ENCODE data around the gene AP4M1. TPM values are rescaled to one million over a fixed set of nuclear protein-coding genes. Genes with fewer than 3 reads are reported as not detected.
A peak's percentile ranks its signal among the peaks of the same experiment; 100 is the strongest.

The AP4M1 gene
- total and polyA plus RNA-seq, 2 donors (not counting 1 experiment from before 2014, with no cell fraction given): 17.2 to 19.6 TPM

DNA sequence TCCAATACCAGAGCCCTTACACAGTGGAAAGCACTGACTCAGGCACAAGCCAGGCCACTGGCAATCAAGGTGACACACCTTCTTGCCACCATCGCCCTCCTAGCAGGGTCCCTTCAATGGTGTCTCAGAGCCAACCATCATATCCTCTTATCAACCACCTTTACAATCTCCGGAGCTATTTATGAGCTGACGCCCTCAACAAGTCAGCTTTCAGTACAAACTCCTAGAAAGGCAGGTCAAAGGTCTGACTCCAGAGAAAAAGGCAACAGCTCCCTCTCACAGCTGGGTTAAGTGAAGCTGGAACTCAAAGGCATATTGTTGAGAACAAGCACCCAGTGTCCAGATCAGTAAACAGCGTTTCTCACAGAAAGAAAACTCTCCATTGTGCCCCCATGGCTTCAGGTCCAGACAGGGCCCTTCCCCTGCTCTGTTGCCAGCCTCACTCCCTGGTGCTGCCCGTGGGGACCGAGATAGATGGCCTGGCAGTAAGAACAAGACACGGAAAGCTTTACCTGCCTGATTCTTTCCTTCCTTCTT is 22.4 kb upstream of the AP4M1 start:
- no peaks in the 10 kb centered on the region for H4K20me1 ChIP-seq (ENCODE audit: control insufficient read depth, extremely low read depth, insufficient read depth, low read length)
- H3K36me3 ChIP-seq (ENCODE audit: control insufficient read depth, insufficient read depth, low read length): peaks cover 20% of the 10 kb centered on the region
- no peak overlapping the region for H3K4me2 ChIP-seq (ENCODE audit: extremely low read depth, insufficient read depth, low read length)
- H3K27me3 ChIP-seq (ENCODE audit: control insufficient read depth, insufficient read depth, low read length): no peaks in the 10 kb centered on the region
- H3K79me2 ChIP-seq (ENCODE audit: control insufficient read depth, insufficient read depth, low read length): peaks cover 43% of the 10 kb centered on the region
- H2AFZ ChIP-seq (ENCODE audit: low read length): no peak overlapping the region
- no peak for DNase-seq (ENCODE audit: low read depth in 2 of 2)
- TF ChIP-seq, protein P1, sequence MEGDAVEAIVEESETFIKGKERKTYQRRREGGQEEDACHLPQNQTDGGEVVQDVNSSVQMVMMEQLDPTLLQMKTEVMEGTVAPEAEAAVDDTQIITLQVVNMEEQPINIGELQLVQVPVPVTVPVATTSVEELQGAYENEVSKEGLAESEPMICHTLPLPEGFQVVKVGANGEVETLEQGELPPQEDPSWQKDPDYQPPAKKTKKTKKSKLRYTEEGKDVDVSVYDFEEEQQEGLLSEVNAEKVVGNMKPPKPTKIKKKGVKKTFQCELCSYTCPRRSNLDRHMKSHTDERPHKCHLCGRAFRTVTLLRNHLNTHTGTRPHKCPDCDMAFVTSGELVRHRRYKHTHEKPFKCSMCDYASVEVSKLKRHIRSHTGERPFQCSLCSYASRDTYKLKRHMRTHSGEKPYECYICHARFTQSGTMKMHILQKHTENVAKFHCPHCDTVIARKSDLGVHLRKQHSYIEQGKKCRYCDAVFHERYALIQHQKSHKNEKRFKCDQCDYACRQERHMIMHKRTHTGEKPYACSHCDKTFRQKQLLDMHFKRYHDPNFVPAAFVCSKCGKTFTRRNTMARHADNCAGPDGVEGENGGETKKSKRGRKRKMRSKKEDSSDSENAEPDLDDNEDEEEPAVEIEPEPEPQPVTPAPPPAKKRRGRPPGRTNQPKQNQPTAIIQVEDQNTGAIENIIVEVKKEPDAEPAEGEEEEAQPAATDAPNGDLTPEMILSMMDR (conservative IDR thresholded peaks at IDR 0.05 in 1 of 2, IDR thresholded peaks at IDR 0.05 in 1 of 2; ENCODE audit: low read depth in 1 of 2, low read length in 2 of 2): no peak
- TF ChIP-seq EZH2 (IDR thresholded peaks at IDR 0.05; ENCODE audit: low read length, missing control alignments): no peak
- no peak overlapping the region for H3K27ac ChIP-seq (ENCODE audit: insufficient read depth, low read length)
- no peaks in the 10 kb centered on the region for H3K9me3 ChIP-seq (ENCODE audit: control insufficient read depth, insufficient read depth, low read depth, low read length)
- H3K4me1 ChIP-seq (ENCODE audit: control insufficient read depth, extremely low read depth, insufficient read depth, low read length): peaks cover 3% of the 10 kb centered on the region
- no peak overlapping the region for H3K9ac ChIP-seq (ENCODE audit: insufficient read depth, low read length)
- H3K4me3 ChIP-seq (replicated peaks in 1 of 4; ENCODE audit: control extremely low read depth in 1 of 4, insufficient read depth in 1 of 4, low read depth in 3 of 4, low read length in 4 of 4): peak overlapping the region in 1 of 4 experiments; percentile 3

DNA sequence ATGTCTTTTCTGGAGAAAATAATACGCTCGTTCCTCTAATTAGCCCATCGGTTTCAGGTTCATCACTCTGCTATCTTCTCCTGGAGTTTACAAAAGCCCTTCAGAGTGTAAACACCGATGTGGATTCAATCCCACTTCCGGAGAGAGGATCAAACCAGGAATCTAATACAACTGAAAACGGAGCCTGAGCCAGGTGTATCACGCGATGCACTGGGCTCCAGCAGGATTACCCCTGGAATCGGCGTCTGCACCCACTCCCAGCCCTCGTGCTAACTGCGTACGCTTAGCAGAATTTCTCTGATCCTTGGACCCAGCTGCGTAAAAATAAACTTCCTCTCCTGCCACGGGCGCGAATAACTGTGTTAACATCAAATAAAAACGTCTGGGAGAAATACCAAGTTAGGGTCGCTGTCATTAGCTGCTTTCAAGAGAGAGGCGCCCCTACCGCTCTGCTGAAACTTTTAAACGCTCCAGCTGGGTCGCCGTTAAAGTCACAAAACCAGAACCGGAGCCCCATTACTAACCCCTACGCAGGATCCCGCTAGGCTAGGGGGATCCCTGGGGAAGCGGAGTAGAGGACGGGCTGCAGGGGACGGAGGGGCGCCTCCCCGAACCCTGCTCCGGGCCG is 20.4 kb upstream of the AP4M1 start:
- Histone ChIP-seq H3K4me2 (ENCODE audit: extremely low read depth, insufficient read depth, low read length) (peak overlapping the region; percentile 94), H3K27ac (ENCODE audit: insufficient read depth, low read length) (peak overlapping the region; percentile 93), H3K4me1 (ENCODE audit: control insufficient read depth, extremely low read depth, insufficient read depth, low read length) (peaks cover 4% of the 10 kb centered on the region), H3K4me3 (replicated peaks in 1 of 4; ENCODE audit: control extremely low read depth in 1 of 4, insufficient read depth in 1 of 4, low read depth in 3 of 4, low read length in 4 of 4) (peak overlapping the region; percentile 91 to 99 (median 94)), H4K20me1 (ENCODE audit: control insufficient read depth, extremely low read depth, insufficient read depth, low read length) (no peaks in the 10 kb centered on the region), H3K36me3 (ENCODE audit: control insufficient read depth, insufficient read depth, low read length) (peaks cover 9% of the 10 kb centered on the region), H3K79me2 (ENCODE audit: control insufficient read depth, insufficient read depth, low read length) (peaks cover 43% of the 10 kb centered on the region), H3K9ac (ENCODE audit: insufficient read depth, low read length) (peak overlapping the region; percentile 92), H3K27me3 (ENCODE audit: control insufficient read depth, insufficient read depth, low read length) (no peaks in the 10 kb centered on the region), H2AFZ (ENCODE audit: low read length) (peak overlapping the region; percentile 16), H3K9me3 (ENCODE audit: control insufficient read depth, insufficient read depth, low read depth, low read length) (no peaks in the 10 kb centered on the region)
- DNase-seq (ENCODE audit: low read depth in 2 of 2): peak; percentile 9 to 31
- no peak for TF ChIP-seq EZH2 (IDR thresholded peaks at IDR 0.05; ENCODE audit: low read length, missing control alignments)
- TF ChIP-seq, protein P1 (conservative IDR thresholded peaks at IDR 0.05 in 1 of 2, IDR thresholded peaks at IDR 0.05 in 1 of 2; ENCODE audit: low read depth in 1 of 2, low read length in 2 of 2): no peak

DNA sequence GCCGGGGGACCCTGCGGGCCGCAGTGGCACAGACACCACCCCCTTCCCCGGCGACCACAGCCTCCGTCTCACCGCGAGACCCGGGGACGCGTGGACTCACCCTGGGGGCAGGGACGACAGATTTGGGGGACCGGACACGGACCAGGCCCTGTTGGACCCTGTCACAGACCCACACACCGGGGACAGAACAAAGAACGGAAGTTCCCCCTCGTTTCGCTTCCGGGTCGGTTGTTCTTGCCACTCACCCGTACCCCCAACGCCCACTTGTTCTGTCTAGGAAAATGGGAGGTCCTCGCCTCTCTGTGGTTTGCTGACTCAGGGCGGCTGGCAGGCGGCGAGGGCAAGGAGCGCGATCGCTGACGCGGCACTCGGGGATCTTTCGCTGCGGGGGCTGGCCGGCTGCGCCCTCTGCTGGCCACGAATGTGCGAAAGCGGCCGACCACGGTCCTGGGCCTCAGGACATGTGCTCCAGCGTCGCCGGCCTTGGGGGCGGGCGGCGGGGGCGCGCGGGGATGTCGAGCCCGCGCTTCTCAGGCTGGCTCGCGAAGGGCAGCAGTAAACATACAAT is 19.8 kb upstream of the AP4M1 start, which contains the start of gene ZNF3:
ZNF3 (minus strand) TSS at position 189 of the 568 bp plus-strand sequence. CDS start 4,366 bp downstream, outside the sequence.
- Histone ChIP-seq H3K9ac (ENCODE audit: insufficient read depth, low read length) (peak within 1 kb of the TSS; percentile 92), H2AFZ (ENCODE audit: low read length) (peak within 1 kb of the TSS; percentile 26), H3K79me2 (ENCODE audit: control insufficient read depth, insufficient read depth, low read length) (peaks cover 41% of the 10 kb centered on the region), H3K27ac (ENCODE audit: insufficient read depth, low read length) (peak within 1 kb of the TSS; percentile 93), H3K27me3 (ENCODE audit: control insufficient read depth, insufficient read depth, low read length) (no peaks in the 10 kb centered on the region), H3K9me3 (ENCODE audit: control insufficient read depth, insufficient read depth, low read depth, low read length) (no peaks in the 10 kb centered on the region), H3K36me3 (ENCODE audit: control insufficient read depth, insufficient read depth, low read length) (peaks cover 6% of the 10 kb centered on the region), H3K4me3 (replicated peaks in 1 of 4; ENCODE audit: control extremely low read depth in 1 of 4, insufficient read depth in 1 of 4, low read depth in 3 of 4, low read length in 4 of 4) (peak within 1 kb of the TSS; percentile 91 to 99 (median 94)), H3K4me1 (ENCODE audit: control insufficient read depth, extremely low read depth, insufficient read depth, low read length) (peaks cover 5% of the 10 kb centered on the region), H4K20me1 (ENCODE audit: control insufficient read depth, extremely low read depth, insufficient read depth, low read length) (no peaks in the 10 kb centered on the region), H3K4me2 (ENCODE audit: extremely low read depth, insufficient read depth, low read length) (peak within 1 kb of the TSS; percentile 94)
- peak; percentile 99 for DNase-seq (ENCODE audit: low read depth in 2 of 2)
- TF ChIP-seq, protein P1 (conservative IDR thresholded peaks at IDR 0.05 in 1 of 2, IDR thresholded peaks at IDR 0.05 in 1 of 2; ENCODE audit: low read depth in 1 of 2, low read length in 2 of 2): peak; percentile 64
- no peak for TF ChIP-seq EZH2 (IDR thresholded peaks at IDR 0.05; ENCODE audit: low read length, missing control alignments)

All from fibroblast of lung (primary cell).